Small intestine (tissue), 16 donors: ENCODE measurements around the gene RAB11FIP2. TPM values are rescaled to one million over a fixed set of nuclear protein-coding genes. Genes with fewer than 3 reads are reported as not detected.
A peak's percentile ranks its signal among the peaks of the same experiment; 100 is the strongest.
"Not testable (repeated sequence)": the region's sequence is repeated elsewhere in the genome, so short reads cannot be mapped to it uniquely, and the experiment has no call there.

Source experiments
- DNase-seq, 2 donors: peaks; one replicate each; pipeline versions ENCODE4 v3.0.0 to v3.0.0-alpha.2; 2013
- FAIRE-seq: peaks from 2 replicates; lab custom pipeline; 2012; peaks lifted over from hg19 to GRCh38; lab: Jason Lieb, UNC
- H3K27ac ChIP-seq, 3 donors: one replicate each; pipeline ENCODE4 v1.5.1; 2013; ENCODE audit warnings: low read length in 2 of 3, mild to moderate bottlenecking in 2 of 3, control low read depth in 1 of 3, inconsistent platforms in 1 of 3, low read depth in 1 of 3, moderate library complexity in 1 of 3
- H3K27me3 ChIP-seq, 3 donors: one replicate each; pipeline ENCODE4 v1.6.1; 2013; ENCODE audit warnings: low read length in 3 of 3, inconsistent platforms in 1 of 3; ENCODE audit not compliant: control insufficient read depth in 3 of 3, insufficient read depth in 3 of 3
- H3K36me3 ChIP-seq, 3 donors: one replicate each; pipeline ENCODE4 v1.6.1; 2013; ENCODE audit warnings: low read length in 3 of 3, inconsistent platforms in 1 of 3, low read depth in 1 of 3, mild to moderate bottlenecking in 1 of 3, moderate library complexity in 1 of 3; ENCODE audit not compliant: control insufficient read depth in 3 of 3, insufficient read depth in 2 of 3
- H3K4me1 ChIP-seq, 3 donors: one replicate each; pipeline ENCODE4 v1.6.1; 2013; ENCODE audit warnings: low read length in 2 of 3, inconsistent platforms in 1 of 3, low read depth in 1 of 3, mild to moderate bottlenecking in 1 of 3, moderate library complexity in 1 of 3; ENCODE audit not compliant: control insufficient read depth in 3 of 3, insufficient read depth in 2 of 3
- H3K4me3 ChIP-seq, 3 donors: one replicate each; pipeline ENCODE4 v1.5.1; 2013; ENCODE audit warnings: low read length in 3 of 3, control low read depth in 1 of 3, inconsistent platforms in 1 of 3, low read depth in 1 of 3, mild to moderate bottlenecking in 1 of 3, moderate library complexity in 1 of 3
- H3K9me3 ChIP-seq, 2 donors: one replicate each; pipeline ENCODE4 v1.6.1; 2013; ENCODE audit warnings: low read depth in 1 of 2, low read length in 1 of 2; ENCODE audit not compliant: control insufficient read depth in 2 of 2, insufficient read depth in 1 of 2
- WGBS, 3 donors: extraction: QIAGEN DNeasy Blood & Tissue Kit; methylation state at CpG; one replicate each; pipeline ENCODE4 v1.1.7; 2013; 5-methylcytosine and 5-hydroxymethylcytosine counted together
- long read RNA-seq, 10 donors: transcript quantifications; one replicate each; lab custom pipeline, GENCODE V29; 2026
- polyA plus RNA-seq, 4 donors: library from polyadenylated mRNA; stranded (reverse) in 3 of 4; unstranded in 1 of 4; fragments of 200-250 nt in 3 of 4; fragments of 120-200 nt in 1 of 4; gene quantifications; one replicate each; pipeline versions ENCODE4 v1.2.1 to v1.2.3, GENCODE V29; 2013
- donor health status: healthy with polysubstance abuse.
- donor health status: control.
- donor health status: control.
- donor health status: Bipolar disorder and iron deficiency.
- donor health status: healthy.

The RAB11FIP2 gene
- polyA plus RNA-seq: 10 to 100 TPM in 1 of 4 donors, 1 to 10 TPM in 3; 1.6 to 13.6 (median 2.6) TPM
- long read RNA-seq, donor 1, full-length matches to known transcripts: 9 of 18 reads
- long read RNA-seq, donor 1, partial matches to known transcripts: 9 of 18 reads
- long read RNA-seq, donor 1, other reads (novel, unspliced or antisense): 0 of 18 reads
- long read RNA-seq, donor 2: 0 reads
- long read RNA-seq, donor 3, full-length matches to known transcripts: 1 of 1 reads
- long read RNA-seq, donor 3, partial matches to known transcripts: 0 of 1 reads
- long read RNA-seq, donor 3, other reads (novel, unspliced or antisense): 0 of 1 reads
- long read RNA-seq, donor 4: 0 reads
- long read RNA-seq, donor 5, partial matches to known transcripts: 0 of 1 reads
- long read RNA-seq, donor 5, other reads (novel, unspliced or antisense): 0 of 1 reads
- long read RNA-seq, donor 6: 0 reads
- long read RNA-seq, donor 7: 0 reads
- long read RNA-seq, donor 8: 0 reads
- long read RNA-seq, donor 9, full-length matches to known transcripts: 1 of 1 reads
- long read RNA-seq, donor 9, partial matches to known transcripts: 0 of 1 reads
- long read RNA-seq, donor 9, other reads (novel, unspliced or antisense): 0 of 1 reads
- long read RNA-seq, donor 10, full-length matches to known transcripts: 5 of 5 reads
- long read RNA-seq, donor 10, partial matches to known transcripts: 0 of 5 reads
- long read RNA-seq, donor 10, other reads (novel, unspliced or antisense): 0 of 5 reads

DNA sequence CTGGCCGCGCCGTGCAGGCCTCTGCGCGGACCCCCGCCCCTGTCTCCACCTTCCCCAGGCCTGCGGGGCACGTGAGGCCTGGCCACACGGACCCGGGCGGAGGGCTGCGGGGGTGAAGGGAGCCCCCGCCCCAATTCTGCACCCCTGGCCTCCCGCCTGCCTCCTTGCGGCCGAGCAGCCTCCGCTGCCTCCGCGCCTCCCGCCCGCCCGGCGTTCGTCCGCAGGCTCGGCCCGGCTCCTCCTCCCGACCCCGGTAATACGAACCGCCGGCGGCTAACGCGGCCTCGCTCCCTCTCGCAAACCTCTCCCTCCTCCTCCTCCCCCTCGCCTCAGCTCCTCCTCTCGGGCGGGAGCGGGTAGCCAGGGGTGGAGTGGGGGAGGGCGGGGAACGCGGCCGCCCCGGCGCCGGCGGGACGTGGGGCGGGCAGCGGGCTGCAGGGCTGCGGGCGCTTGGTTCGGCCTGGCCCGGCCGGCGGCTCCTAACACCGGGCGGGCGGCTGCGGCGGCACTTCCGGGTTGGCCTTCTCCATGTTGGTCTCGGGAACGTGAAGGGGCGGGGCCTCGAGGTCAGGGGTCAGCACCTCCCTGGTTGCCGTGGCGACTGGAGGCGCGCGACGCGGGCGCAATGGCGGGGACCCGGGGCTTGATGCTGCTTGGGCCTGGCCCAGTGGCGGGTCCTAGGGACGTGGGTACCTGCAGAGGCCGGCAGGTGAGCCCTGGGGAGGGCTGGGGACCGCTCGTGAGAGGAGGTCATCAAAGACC is at the start of gene RAB11FIP2:
Gene RAB11FIP2, minus strand, starts transcription at position 547 of the 762 bp plus-strand sequence. CDS start 778 bp downstream, outside the sequence.
- Histone ChIP-seq H3K27me3 (no peaks in the 10 kb centered on the region), H3K4me3 (peak within 1 kb of the TSS; percentile 85 to 87 (median 86)), H3K36me3 (no peaks in the 10 kb centered on the region), H3K4me1 (peaks cover 0 to 8% (median 2%) of the 10 kb centered on the region in 3 donors), H3K9me3 (no peaks in the 10 kb centered on the region), H3K27ac (peak within 1 kb of the TSS; percentile 63 to 92 (median 71))
- 0 to 1% (median 0%) methylated on average over 49 to 83 of the region's 83 CpGs for WGBS, 3 donors
- no peak for FAIRE-seq
- DNase-seq: peak; percentile 92 to 98

GRCh38 chr10:118096022-118096421 is 49.3 kb upstream of the RAB11FIP2 start:
- no peak overlapping the region for H3K27ac ChIP-seq
- no peaks in the 10 kb centered on the region for H3K4me1 ChIP-seq
- FAIRE-seq (no peak), DNase-seq (no peak)
- H3K27me3 ChIP-seq: no peaks in the 10 kb centered on the region
- H3K36me3 ChIP-seq: peaks cover 0 to 2% (median 0%) of the 10 kb centered on the region in 3 donors
- WGBS, 3 donors: 80 to 97% (median 93%) methylated on average over 1 of the region's 1 CpG
- no peak overlapping the region for H3K4me3 ChIP-seq
- H3K9me3 ChIP-seq: no peaks in the 10 kb centered on the region

GRCh38 chr10:118092209-118092608 is 45.5 kb upstream of the RAB11FIP2 start:
- no peak overlapping the region for H3K4me3 ChIP-seq
- H3K4me1 ChIP-seq: no peaks in the 10 kb centered on the region
- no peaks in the 10 kb centered on the region for H3K27me3 ChIP-seq
- no peaks in the 10 kb centered on the region for H3K36me3 ChIP-seq
- H3K27ac ChIP-seq: no peak overlapping the region
- DNase-seq (no peak), FAIRE-seq (no peak)
- H3K9me3 ChIP-seq: no peaks in the 10 kb centered on the region
- WGBS, 3 donors: 90 to 100% (median 90%) methylated on average over 1 of the region's 1 CpG

DNA sequence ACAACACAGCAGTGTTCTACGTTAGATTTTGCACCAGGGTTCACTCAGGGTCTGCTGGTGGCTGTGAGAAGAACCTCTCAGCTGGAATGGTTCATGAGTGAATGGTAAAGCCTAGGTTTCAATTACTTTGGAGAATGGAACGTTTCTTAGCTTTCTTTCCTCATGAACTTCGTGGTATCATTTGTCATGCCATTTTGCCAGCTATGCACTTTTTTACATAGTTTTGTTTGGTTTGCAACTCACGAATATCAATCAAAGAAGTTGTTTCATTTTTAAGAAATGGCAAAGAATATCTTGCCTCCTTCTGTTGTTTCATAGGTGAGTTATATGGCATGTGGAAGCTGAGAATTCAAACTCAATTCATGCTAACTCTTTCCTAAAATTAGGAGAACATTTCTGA is 34.1 kb upstream of the RAB11FIP2 start:
- WGBS, 3 donors: 79 to 87% (median 79%) methylated on average over 4 of the region's 4 CpGs
- H3K36me3 ChIP-seq: no peaks in the 10 kb centered on the region
- DNase-seq (no peak), FAIRE-seq (no peak)
- no peak overlapping the region for H3K27ac ChIP-seq
- peaks cover 5 to 15% of the 10 kb centered on the region in 2 donors for H3K9me3 ChIP-seq
- H3K4me3 ChIP-seq: no peak overlapping the region
- no peaks in the 10 kb centered on the region for H3K4me1 ChIP-seq
- H3K27me3 ChIP-seq: no peaks in the 10 kb centered on the region

- Histone ChIP-seq H3K27me3 (no peaks in the 10 kb centered on the region), H3K27ac (no peak overlapping the region), H3K4me3 (no peak overlapping the region), H3K4me1 (no peaks in the 10 kb centered on the region), H3K36me3 (no peaks in the 10 kb centered on the region), H3K9me3 (peaks cover 0 to 3% of the 10 kb centered on the region in 2 donors)
- 87 to 95% (median 92%) methylated on average over 3 of the region's 3 CpGs for WGBS, 3 donors
- FAIRE-seq (no peak), DNase-seq (no peak)
Measured at GRCh38 chr10:118076705-118077104, 30.0 kb upstream of the RAB11FIP2 start.

DNA sequence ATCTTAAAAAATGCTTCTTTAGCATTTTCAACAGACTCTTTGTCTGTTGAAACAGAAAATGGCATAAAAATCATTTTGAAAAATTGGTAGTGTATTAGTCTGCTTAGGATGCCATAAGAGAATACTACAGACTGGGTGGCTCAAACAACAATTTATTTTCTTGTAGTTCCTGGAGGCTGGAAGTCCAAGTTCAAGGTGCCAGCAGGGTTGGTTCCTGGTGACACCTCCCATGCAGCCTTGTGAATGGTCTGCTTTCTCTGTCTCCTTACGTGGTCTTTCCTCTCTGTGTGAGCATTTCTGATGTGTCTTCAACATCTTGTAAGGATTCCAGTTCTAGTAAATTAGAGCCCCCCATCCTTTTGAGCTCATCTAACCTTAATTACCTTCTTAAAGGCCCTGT is 26.1 kb upstream of the RAB11FIP2 start:
- Histone ChIP-seq H3K9me3 (peaks cover 0 to 3% of the 10 kb centered on the region in 2 donors), H3K4me3 (no peak overlapping the region), H3K4me1 (peaks cover 0 to 4% (median 0%) of the 10 kb centered on the region in 3 donors), H3K27ac (no peak overlapping the region), H3K36me3 (no peaks in the 10 kb centered on the region), H3K27me3 (peaks cover 0 to 1% (median 0%) of the 10 kb centered on the region in 3 donors)
- 88 to 100% (median 90%) methylated on average over 1 of the region's 1 CpG for WGBS, 3 donors
- no peak for DNase-seq
- no peak for FAIRE-seq

DNA sequence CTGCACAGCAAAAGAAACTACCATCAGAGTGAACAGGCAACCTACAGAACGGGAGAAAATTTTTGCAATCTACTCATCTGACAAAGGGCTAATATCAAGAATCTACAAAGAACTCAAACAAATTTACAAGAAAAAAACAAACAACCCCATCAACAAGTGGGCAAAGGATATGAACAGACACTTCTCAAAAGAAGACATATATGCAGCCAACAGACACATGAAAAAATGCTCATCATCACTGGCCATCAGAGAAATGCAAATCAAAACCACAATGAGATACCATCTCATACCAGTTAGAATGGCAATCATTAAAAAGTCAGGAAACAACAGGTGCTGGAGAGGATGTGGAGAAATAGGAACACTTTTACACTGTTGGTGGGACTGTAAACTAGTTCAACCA is 20.6 kb upstream of the RAB11FIP2 start:
- H3K4me1 ChIP-seq: peaks cover 0 to 13% (median 3%) of the 10 kb centered on the region in 3 donors
- not testable (repeated sequence) for H3K9me3 ChIP-seq, H3K27ac ChIP-seq, H3K36me3 ChIP-seq, H3K4me3 ChIP-seq, DNase-seq, H3K27me3 ChIP-seq, FAIRE-seq
- 86 to 93% (median 88%) methylated on average over 1 of the region's 1 CpG for WGBS, 3 donors

DNA sequence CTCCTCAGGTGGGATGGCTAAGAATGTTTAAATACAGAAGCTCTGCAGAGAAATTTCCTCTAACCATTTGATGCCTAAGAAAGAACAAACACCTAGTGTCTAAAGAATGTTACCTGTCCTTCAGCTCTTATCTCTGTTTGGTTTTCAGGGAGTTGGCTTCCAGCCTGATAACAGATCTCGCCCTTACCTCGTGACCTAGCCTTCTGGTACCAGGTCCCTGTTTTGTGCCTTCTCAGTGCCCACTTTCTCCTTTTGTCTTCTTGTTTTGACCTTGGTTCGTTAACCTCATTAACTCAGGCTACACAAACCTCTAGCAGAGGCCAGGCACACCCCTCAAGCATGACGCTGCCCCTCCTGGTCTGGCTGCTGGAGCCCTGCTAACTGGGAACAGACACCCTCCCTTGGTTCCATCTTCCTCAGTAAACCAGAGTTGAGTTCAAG is 16.1 kb upstream of the RAB11FIP2 start:
- DNase-seq (peak; percentile 75 to 80), FAIRE-seq (no peak)
- H3K4me3 ChIP-seq: no peak overlapping the region
- H3K27me3 ChIP-seq: peaks cover 0 to 2% (median 0%) of the 10 kb centered on the region in 3 donors
- peak overlapping the region in 1 of 3 donors; percentile 54 for H3K27ac ChIP-seq
- no peaks in the 10 kb centered on the region for H3K36me3 ChIP-seq
- H3K9me3 ChIP-seq: peaks cover 0 to 4% of the 10 kb centered on the region in 2 donors
- 18 to 62% (median 31%) methylated on average over 4 of the region's 4 CpGs for WGBS, 3 donors
- H3K4me1 ChIP-seq: peaks cover 0 to 17% (median 3%) of the 10 kb centered on the region in 3 donors
